A549 treated with AZD2906 at 1 μM for 4 hours (cell line): ENCODE results near the gene P4HA1. TPM values are rescaled to one million over a fixed set of nuclear protein-coding genes. Genes with fewer than 3 reads are reported as not detected.

Source experiments
- total RNA-seq: library from RNA; stranded (reverse); fragments of 200-300 nt; extraction: Qiagen RNA extraction; gene quantifications from 5 replicates; pipeline ENCODE4 v1.2.3, GENCODE V29; 2022

Gene P4HA1
- total RNA-seq: 17.0 to 29.3 TPM (median 20.6 TPM) in 5 replicates

GRCh38 chr10:73096449-73097304 lies at the start of gene P4HA1:
Gene P4HA1 (minus strand): TSS chr10:73096866. CDS start chr10:73074883, 21,983 bp downstream.

GRCh38 chr10:73110345-73110849 lies 13.7 kb upstream of the P4HA1 start, which contains the start of gene NUDT13:
Gene NUDT13 (plus strand): TSS chr10:73110455. CDS start chr10:73114366, 3,911 bp downstream.

Other genes starting within 250 kb of the P4HA1 start
- 0.02 to 0.06 TPM (median 0.05 TPM) in 3 of 5 replicates, not detected in the others for gene OIT3, start 203.1 kb downstream of the P4HA1 start, total RNA-seq
- not detected in 5 replicates for gene PLA2G12B, start 142.1 kb downstream of the P4HA1 start, total RNA-seq
- 2.6 to 3.0 TPM (median 2.9 TPM) in 5 replicates for gene NUDT13, start 13.6 kb upstream of the P4HA1 start, total RNA-seq
- gene ECD, start 71.1 kb upstream of the P4HA1 start, total RNA-seq: 23.3 to 33.0 TPM (median 24.8 TPM) in 5 replicates
- 6.7 to 8.2 TPM (median 7.4 TPM) in 5 replicates for gene FAM149B1, start 71.3 kb upstream of the P4HA1 start, total RNA-seq
- gene DNAJC9, start 150.4 kb upstream of the P4HA1 start, total RNA-seq: 46.8 to 52.1 TPM (median 49.8 TPM) in 5 replicates
- gene MRPS16, start 155.8 kb upstream of the P4HA1 start, total RNA-seq: 120 to 187 TPM (median 177 TPM) in 5 replicates